Trophoblast cell (in vitro differentiated cells and primary cell): Measurements from ENCODE around the gene SH3BGRL2.

Experiments
- DNase-seq, 2 donors: peaks; one replicate each; pipeline ENCODE4 v3.0.0-alpha.2; 2016
- H2AFZ ChIP-seq: 2 replicates; pipeline ENCODE4 v1.6.1; 2013; ENCODE audit warnings: low read length, moderate library complexity, mild to moderate bottlenecking; ENCODE audit not compliant: insufficient read depth, poor library complexity
- H2AK5ac ChIP-seq: 2 replicates; pipeline ENCODE4 v1.6.1; 2013; ENCODE audit warnings: mild to moderate bottlenecking, low read length
- H2BK120ac ChIP-seq: 2 replicates; pipeline ENCODE4 v1.6.1; 2013; ENCODE audit warnings: low read length, mild to moderate bottlenecking, moderate library complexity; ENCODE audit not compliant: insufficient read depth, poor library complexity
- H2BK12ac ChIP-seq: 2 replicates; pipeline ENCODE4 v1.6.1; 2013; ENCODE audit warnings: mild to moderate bottlenecking, low read length, moderate library complexity
- H2BK5ac ChIP-seq: 2 replicates; pipeline ENCODE4 v1.6.1; 2013; ENCODE audit warnings: low read length, low read depth, moderate library complexity, mild to moderate bottlenecking; ENCODE audit not compliant: poor library complexity
- H3K14ac ChIP-seq: 2 replicates; pipeline ENCODE4 v1.6.1; 2013; ENCODE audit warnings: mild to moderate bottlenecking, low read length
- H3K18ac ChIP-seq: 2 replicates; pipeline ENCODE4 v1.6.1; 2013; ENCODE audit warnings: mild to moderate bottlenecking, low read length
- H3K23ac ChIP-seq: 2 replicates; pipeline ENCODE4 v1.6.1; 2013; ENCODE audit warnings: low read length
- H3K27ac ChIP-seq: 2 replicates; pipeline ENCODE4 v1.5.1; 2013; ENCODE audit warnings: low read depth, mild to moderate bottlenecking, inconsistent platforms, low read length, moderate library complexity
- H3K27me3 ChIP-seq: 2 replicates; pipeline ENCODE4 v1.6.1; 2013; ENCODE audit warnings: inconsistent platforms, mild to moderate bottlenecking, low read length, moderate library complexity; ENCODE audit not compliant: insufficient read depth
- H3K36me3 ChIP-seq, 2 experiments: 1 replicate in 1 of 2; 2 replicates in 1 of 2; pipeline ENCODE4 v1.6.1; 2013; ENCODE audit warnings: low read length in 2 of 2, mild to moderate bottlenecking in 2 of 2, moderate library complexity in 1 of 2; ENCODE audit not compliant: insufficient read depth in 2 of 2, control insufficient read depth in 1 of 2
- H3K4ac ChIP-seq: 2 replicates; pipeline ENCODE4 v1.6.1; 2013; ENCODE audit warnings: low read depth, mild to moderate bottlenecking, low read length, moderate library complexity
- H3K4me1 ChIP-seq, 2 experiments: 1 replicate in 1 of 2; 2 replicates in 1 of 2; pipeline ENCODE4 v1.6.1; 2013; ENCODE audit warnings: low read length in 2 of 2, mild to moderate bottlenecking in 2 of 2, moderate library complexity in 1 of 2; ENCODE audit not compliant: insufficient read depth in 2 of 2, control insufficient read depth in 1 of 2
- H3K4me2 ChIP-seq: 2 replicates; pipeline ENCODE4 v1.6.1; 2013; ENCODE audit warnings: inconsistent platforms, mild to moderate bottlenecking, low read length, moderate library complexity
- H3K4me3 ChIP-seq: 2 replicates; pipeline ENCODE4 v1.5.1; 2013; ENCODE audit warnings: mild to moderate bottlenecking, low read depth, low read length, inconsistent platforms
- H3K79me1 ChIP-seq: one replicate; pipeline ENCODE4 v1.6.1; 2013; ENCODE audit warnings: low read length
- H3K79me2 ChIP-seq: 2 replicates; pipeline ENCODE4 v1.6.1; 2013; ENCODE audit warnings: low read length, mild to moderate bottlenecking; ENCODE audit not compliant: control insufficient read depth, insufficient read depth, poor library complexity
- H3K9ac ChIP-seq: 2 replicates; pipeline ENCODE4 v1.6.1; 2013; ENCODE audit warnings: mild to moderate bottlenecking, low read length
- H3K9me3 ChIP-seq: 2 replicates; pipeline ENCODE4 v1.6.1; 2013; ENCODE audit warnings: low read depth, mild to moderate bottlenecking, control low read depth, inconsistent platforms, low read length; ENCODE audit not compliant: insufficient read depth
- H4K12ac ChIP-seq: 2 replicates; pipeline ENCODE4 v1.6.1; 2013; ENCODE audit warnings: low read depth, mild to moderate bottlenecking, low read length, moderate library complexity
- H4K8ac ChIP-seq: 2 replicates; pipeline ENCODE4 v1.6.1; 2013; ENCODE audit warnings: low read depth, mild to moderate bottlenecking, low read length, moderate library complexity
- H4K91ac ChIP-seq: one replicate; pipeline ENCODE4 v1.6.1; 2013; ENCODE audit warnings: low read depth, mild to moderate bottlenecking, low read length, moderate library complexity
- WGBS: extraction: QIAGEN DNeasy Blood & Tissue Kit; methylation state at CpG from one replicate; pipeline ENCODE4 v1.1.7; 2013; ENCODE audit warnings: missing lambda C conversion rate; ENCODE audit not compliant: insufficient read length, insufficient coverage; ENCODE audit errors: extremely low coverage; 5-methylcytosine and 5-hydroxymethylcytosine counted together

SH3BGRL2 gene

DNA sequence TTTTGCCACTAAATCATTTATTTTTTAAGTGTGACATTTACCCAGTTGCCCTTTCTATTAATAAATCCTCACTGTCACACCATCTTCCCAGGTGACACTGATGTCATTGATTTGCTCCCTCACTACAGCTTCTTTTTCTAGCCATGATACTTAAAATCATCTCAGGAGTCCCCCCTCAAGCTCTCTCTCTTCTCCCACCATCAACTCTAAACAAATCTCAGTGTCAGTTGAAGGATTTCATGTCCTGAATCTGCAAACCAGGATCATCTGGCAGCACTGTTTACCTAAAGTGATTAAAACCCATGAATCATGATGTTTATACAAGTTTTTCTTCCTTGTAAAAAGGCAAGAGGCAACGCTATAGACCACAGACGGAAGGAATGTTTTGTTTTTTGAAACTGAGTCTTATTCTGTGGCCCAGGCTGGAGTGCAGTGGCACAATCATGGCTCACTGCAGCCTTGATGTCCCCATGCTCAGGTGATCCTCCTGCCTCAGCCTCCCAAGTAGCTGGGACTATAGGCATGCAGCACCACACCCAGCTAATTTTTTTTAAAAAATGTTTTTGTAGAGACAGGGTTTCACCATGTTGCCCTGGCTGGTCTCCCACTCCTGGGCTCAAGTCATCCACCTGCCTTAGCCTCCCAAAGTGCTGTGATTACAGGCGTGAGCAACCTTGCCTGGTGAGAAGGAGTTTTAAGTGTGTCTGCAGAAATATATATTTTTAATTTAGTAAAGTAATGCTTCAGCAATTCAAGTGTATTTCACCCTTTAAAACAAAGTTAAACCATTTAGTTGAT, 30.1 kb upstream of the SH3BGRL2 start:
- no peak overlapping the region for H3K27ac ChIP-seq
- H3K36me3 ChIP-seq: no peaks in the 10 kb centered on the region
- H4K8ac ChIP-seq: no peak overlapping the region
- H2BK12ac ChIP-seq: no peak overlapping the region
- H3K27me3 ChIP-seq: no peaks in the 10 kb centered on the region
- H4K91ac ChIP-seq: peak overlapping the region; percentile 11
- H3K4me3 ChIP-seq: no peak overlapping the region
- no peaks in the 10 kb centered on the region for H3K4me1 ChIP-seq
- H3K9me3 ChIP-seq: no peaks in the 10 kb centered on the region
- WGBS: no CpG with 5 or more reads among the region's 3 CpGs
- H3K9ac ChIP-seq: no peak overlapping the region
- H3K79me1 ChIP-seq: no peaks in the 10 kb centered on the region
- H3K14ac ChIP-seq: no peak overlapping the region
- H3K79me2 ChIP-seq: no peaks in the 10 kb centered on the region
- H3K4me2 ChIP-seq: no peak overlapping the region
- H2AK5ac ChIP-seq: no peak overlapping the region
- no peak overlapping the region for H3K18ac ChIP-seq
- H3K23ac ChIP-seq: no peak overlapping the region
- no peak overlapping the region for H4K12ac ChIP-seq
- no peak overlapping the region for H2BK120ac ChIP-seq
- H2BK5ac ChIP-seq: no peak overlapping the region
- DNase-seq: no peak
- no peak overlapping the region for H3K4ac ChIP-seq
- no peak overlapping the region for H2AFZ ChIP-seq

DNA sequence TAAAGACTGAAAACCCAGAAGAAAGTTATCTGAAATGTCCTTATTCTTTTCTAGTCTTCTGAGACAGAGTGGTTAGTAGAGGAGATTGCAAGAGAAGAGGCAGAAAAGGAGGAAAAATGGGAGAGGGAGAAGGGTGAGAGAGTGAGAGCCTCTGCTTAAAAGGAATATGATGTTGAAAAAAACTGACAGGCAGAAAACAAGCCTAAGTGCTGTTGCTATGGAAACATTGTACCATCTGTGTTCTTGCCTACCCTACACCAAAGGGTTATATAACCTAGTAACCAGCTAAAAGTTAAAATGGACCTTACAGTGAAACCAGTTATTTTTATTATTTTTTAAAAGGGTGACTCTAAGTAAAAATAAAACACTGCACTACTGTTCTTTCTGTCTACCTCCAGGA, 28.3 kb upstream of the SH3BGRL2 start:
- H2BK5ac ChIP-seq: no peak overlapping the region
- no peak overlapping the region for H4K8ac ChIP-seq
- no peak overlapping the region for H2AK5ac ChIP-seq
- no peak overlapping the region for H2AFZ ChIP-seq
- H3K9ac ChIP-seq: no peak overlapping the region
- no peak overlapping the region for H3K4me2 ChIP-seq
- no peak overlapping the region for H2BK120ac ChIP-seq
- no peak for DNase-seq
- no peaks in the 10 kb centered on the region for H3K79me2 ChIP-seq
- no peak overlapping the region for H3K27ac ChIP-seq
- no peaks in the 10 kb centered on the region for H3K27me3 ChIP-seq
- H3K4me3 ChIP-seq: no peak overlapping the region
- H2BK12ac ChIP-seq: no peak overlapping the region
- no peaks in the 10 kb centered on the region for H3K36me3 ChIP-seq
- no peak overlapping the region for H3K4ac ChIP-seq
- no peak overlapping the region for H4K12ac ChIP-seq
- H3K4me1 ChIP-seq: no peaks in the 10 kb centered on the region
- no peaks in the 10 kb centered on the region for H3K9me3 ChIP-seq
- H3K23ac ChIP-seq: no peak overlapping the region
- H4K91ac ChIP-seq: no peak overlapping the region
- H3K14ac ChIP-seq: no peak overlapping the region
- no peaks in the 10 kb centered on the region for H3K79me1 ChIP-seq
- no peak overlapping the region for H3K18ac ChIP-seq

DNA sequence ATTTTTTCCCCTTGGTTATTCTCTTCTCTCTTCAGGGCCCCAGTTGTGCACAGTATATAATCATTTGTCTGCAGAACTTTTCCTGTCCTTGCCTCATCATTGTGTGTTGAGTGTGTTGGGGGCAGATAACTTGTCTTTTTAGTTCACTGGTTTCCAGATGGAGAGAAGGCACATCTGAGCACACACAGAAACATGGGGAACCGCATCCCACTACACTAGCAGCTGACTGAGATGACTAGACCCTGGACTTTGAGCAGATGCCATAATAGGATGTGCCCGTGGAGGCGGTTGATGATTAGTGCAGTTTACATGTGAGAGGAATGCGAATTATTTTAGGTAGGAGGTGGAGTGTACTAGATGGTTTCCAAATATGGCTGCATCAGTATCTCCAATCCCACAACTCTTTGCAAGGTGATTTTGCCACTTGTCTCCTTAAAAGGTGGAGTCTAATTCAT, 26.5 kb upstream of the SH3BGRL2 start:
- Histone ChIP-seq H4K91ac (no peak overlapping the region), H3K23ac (no peak overlapping the region), H3K4ac (no peak overlapping the region), H3K36me3 (no peaks in the 10 kb centered on the region), H3K79me1 (peaks cover 2% of the 10 kb centered on the region), H4K8ac (no peak overlapping the region), H3K18ac (no peak overlapping the region), H2BK12ac (no peak overlapping the region), H2AFZ (no peak overlapping the region), H2BK5ac (no peak overlapping the region), H2BK120ac (no peak overlapping the region), H3K27ac (no peak overlapping the region), H3K4me1 (peaks cover 0 to 2% of the 10 kb centered on the region in 2 experiments), H3K9ac (no peak overlapping the region), H3K4me2 (no peak overlapping the region), H3K4me3 (no peak overlapping the region), H2AK5ac (no peak overlapping the region), H3K9me3 (no peaks in the 10 kb centered on the region), H3K27me3 (no peaks in the 10 kb centered on the region), H4K12ac (no peak overlapping the region), H3K14ac (no peak overlapping the region), H3K79me2 (no peaks in the 10 kb centered on the region)
- no CpG with 5 or more reads among the region's 4 CpGs for WGBS
- peak in 1 of 2 donors; percentile 55 for DNase-seq

DNA sequence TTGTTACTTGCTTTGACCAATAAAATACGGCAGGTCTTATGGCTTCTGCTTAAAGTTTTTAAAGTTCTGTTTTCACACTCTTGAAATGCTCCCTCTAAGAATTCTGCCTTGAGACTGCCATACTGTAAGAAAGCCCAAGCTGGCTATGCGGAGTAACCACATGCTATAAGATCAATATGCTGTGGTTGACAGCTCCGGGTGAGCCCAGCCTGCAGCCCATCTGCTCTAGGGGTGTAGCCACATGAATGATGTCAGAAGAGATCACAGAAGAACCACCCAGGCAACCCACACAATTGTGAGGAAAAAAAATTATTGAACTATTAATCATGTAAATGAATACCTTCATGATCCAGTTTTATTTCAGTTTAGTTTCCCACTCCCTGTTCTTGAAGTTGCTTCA, 26.1 kb upstream of the SH3BGRL2 start:
- Histone ChIP-seq H3K4me2 (no peak overlapping the region), H3K27me3 (no peaks in the 10 kb centered on the region), H4K12ac (no peak overlapping the region), H3K27ac (no peak overlapping the region), H3K14ac (no peak overlapping the region), H3K23ac (no peak overlapping the region), H2AK5ac (no peak overlapping the region), H3K79me2 (no peaks in the 10 kb centered on the region), H3K9ac (no peak overlapping the region), H4K8ac (no peak overlapping the region), H2BK12ac (no peak overlapping the region), H2AFZ (no peak overlapping the region), H4K91ac (no peak overlapping the region), H3K36me3 (no peaks in the 10 kb centered on the region), H3K18ac (no peak overlapping the region), H3K4me1 (peaks cover 0 to 2% of the 10 kb centered on the region in 2 experiments), H3K4me3 (no peak overlapping the region), H2BK5ac (no peak overlapping the region), H3K79me1 (peaks cover 2% of the 10 kb centered on the region), H3K4ac (no peak overlapping the region), H2BK120ac (no peak overlapping the region), H3K9me3 (no peaks in the 10 kb centered on the region)
- WGBS: no CpG with 5 or more reads among the region's 3 CpGs
- no peak for DNase-seq
